Nephron progenitor cell (in vitro differentiated cells): ENCODE measurements around the gene B3GLCT.

Experiments used
- DNase-seq: peaks from one replicate; pipeline ENCODE4 v3.0.0; 2021
- H3K27ac Mint-ChIP-seq: 2 replicates; pipeline ENCODE4 v1.8.0; 2021; ENCODE audit warnings: mild to moderate bottlenecking, moderate library complexity, mixed read lengths
- H3K27me3 Mint-ChIP-seq: 2 replicates; pipeline ENCODE4 v1.8.0; 2021; ENCODE audit warnings: mild to moderate bottlenecking, low read depth, mixed read lengths; ENCODE audit not compliant: poor library complexity
- H3K36me3 Mint-ChIP-seq: 2 replicates; pipeline ENCODE4 v1.8.0; 2021; ENCODE audit warnings: low read depth, mixed read lengths
- H3K4me1 Mint-ChIP-seq: 2 replicates; pipeline ENCODE4 v1.8.0; 2021; ENCODE audit warnings: mixed read lengths
- H3K4me3 Mint-ChIP-seq: 2 replicates; pipeline ENCODE4 v1.8.0; 2021; ENCODE audit warnings: mild to moderate bottlenecking, moderate library complexity, mixed read lengths
- H3K9me3 Mint-ChIP-seq: 2 replicates; pipeline ENCODE4 v1.8.0; 2021; ENCODE audit warnings: mild to moderate bottlenecking, moderate library complexity, mixed read lengths
- CTCF ChIP-seq: fragments of 200-600 bp; sonication (generic); IDR thresholded peaks from 2 replicates; pipeline ENCODE4 v1.5.0; 2021; ENCODE audit warnings: antibody characterized with exemption

The B3GLCT gene

GRCh38 chr13:31192306-31192705, 7.5 kb upstream of the B3GLCT start:
- no peak for DNase-seq
- H3K27ac Mint-ChIP-seq = no peak overlapping the region
- H3K27me3 Mint-ChIP-seq = peaks cover 4% of the 10 kb centered on the region
- H3K9me3 Mint-ChIP-seq = peaks cover 10% of the 10 kb centered on the region
- H3K36me3 Mint-ChIP-seq = no peaks in the 10 kb centered on the region
- no peak for TF ChIP-seq CTCF
- H3K4me3 Mint-ChIP-seq = no peak overlapping the region
- H3K4me1 Mint-ChIP-seq = peaks cover 9% of the 10 kb centered on the region

- Mint-ChIP-seq H3K4me3 (no peak overlapping the region), H3K9me3 (peaks cover 3% of the 10 kb centered on the region), H3K27ac (no peak overlapping the region), H3K36me3 (no peaks in the 10 kb centered on the region), H3K4me1 (peaks cover 21% of the 10 kb centered on the region), H3K27me3 (peaks cover 5% of the 10 kb centered on the region)
- DNase-seq = no peak
- TF ChIP-seq CTCF = no peak
These were observed 4.2 kb upstream of the B3GLCT start for GRCh38 chr13:31195616-31196015.

GRCh38 chr13:31196992-31197391, 2.8 kb upstream of the B3GLCT start:
- no peak for TF ChIP-seq CTCF
- no peak overlapping the region for H3K4me3 Mint-ChIP-seq
- no peak for DNase-seq
- no peaks in the 10 kb centered on the region for H3K36me3 Mint-ChIP-seq
- no peak overlapping the region for H3K27ac Mint-ChIP-seq
- H3K27me3 Mint-ChIP-seq = peaks cover 5% of the 10 kb centered on the region
- peaks cover 34% of the 10 kb centered on the region for H3K4me1 Mint-ChIP-seq
- peaks cover 3% of the 10 kb centered on the region for H3K9me3 Mint-ChIP-seq

- no peak for DNase-seq
- peaks cover 34% of the 10 kb centered on the region for H3K4me1 Mint-ChIP-seq
- no peaks in the 10 kb centered on the region for H3K36me3 Mint-ChIP-seq
- TF ChIP-seq CTCF = no peak
- peaks cover 3% of the 10 kb centered on the region for H3K9me3 Mint-ChIP-seq
- H3K4me3 Mint-ChIP-seq = peak overlapping the region; percentile 44
- H3K27ac Mint-ChIP-seq = no peak overlapping the region
- H3K27me3 Mint-ChIP-seq = peaks cover 5% of the 10 kb centered on the region
These were observed 1.3 kb upstream of the B3GLCT start for GRCh38 chr13:31198519-31198918.

GRCh38 chr13:31199527-31199848, 287 bp upstream of the B3GLCT start:
- Mint-ChIP-seq H3K9me3 (peaks cover 3% of the 10 kb centered on the region), H3K36me3 (peaks cover 4% of the 10 kb centered on the region), H3K27me3 (peaks cover 5% of the 10 kb centered on the region), H3K4me1 (peaks cover 43% of the 10 kb centered on the region), H3K4me3 (peak overlapping the region; percentile 77), H3K27ac (no peak overlapping the region)
- no peak for DNase-seq
- TF ChIP-seq CTCF = no peak

- no peak for TF ChIP-seq CTCF
- peaks cover 10% of the 10 kb centered on the region for H3K36me3 Mint-ChIP-seq
These were observed 829 bp downstream of the B3GLCT start for GRCh38 chr13:31200637-31200971.

More at GRCh38 chr13:31200637-31200971, 829 bp downstream of the B3GLCT start:
- H3K27me3 Mint-ChIP-seq = peaks cover 5% of the 10 kb centered on the region
- H3K9me3 Mint-ChIP-seq = peaks cover 6% of the 10 kb centered on the region
- peaks cover 53% of the 10 kb centered on the region for H3K4me1 Mint-ChIP-seq
- H3K27ac Mint-ChIP-seq = no peak overlapping the region
- DNase-seq = peak; percentile 71
- H3K4me3 Mint-ChIP-seq = peak overlapping the region; percentile 82
